Fibroblast of the aortic adventitia (primary cell): ENCODE data around the gene RNPEP. TPM values are rescaled to one million over a fixed set of nuclear protein-coding genes. Genes with fewer than 3 reads are reported as not detected.

Experiments used
- DNase-seq: peaks from one replicate; pipeline ENCODE4 v3.0.0-alpha.2; 2010; ENCODE audit warnings: low read depth
- H3K4me3 ChIP-seq: 2 replicates; pipeline ENCODE4 v1.5.1; 2011; ENCODE audit warnings: low read depth, mild to moderate bottlenecking, control low read depth, low read length, moderate library complexity
- CTCF ChIP-seq: IDR thresholded peaks from 2 replicates; pipeline ENCODE4 v1.5.1; 2011; ENCODE audit warnings: mild to moderate bottlenecking, low read length, control low read depth, inconsistent platforms; ENCODE audit not compliant: insufficient read depth
- total RNA-seq: library from RNA; depleted of rRNA; stranded (reverse); fragments of >200 nt; gene quantifications from 2 replicates; pipeline ENCODE4 v1.2.3, GENCODE V29; 2012; ENCODE audit warnings: low replicate concordance

The RNPEP gene
- total RNA-seq, 1 donor: 49.3 TPM

DNA sequence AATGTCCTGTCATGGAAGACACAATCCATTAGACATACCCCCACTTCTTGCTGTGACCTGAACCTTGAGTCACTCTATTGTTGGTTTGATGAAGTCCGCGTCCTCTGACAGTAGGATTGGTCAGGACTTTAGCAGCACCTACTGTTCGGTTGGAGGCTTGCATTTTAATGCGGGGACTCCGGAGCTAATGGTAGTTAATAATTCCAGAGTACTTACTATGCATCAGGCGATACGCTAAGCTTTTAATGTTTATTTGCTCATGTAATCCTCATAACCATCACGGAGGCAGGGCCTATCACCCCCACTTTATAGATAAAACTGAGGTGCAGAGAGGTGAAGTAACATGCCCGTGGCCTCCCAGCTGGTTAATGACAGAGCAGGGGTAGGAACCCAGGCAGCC lies 20.1 kb downstream of the RNPEP start:
- no peak for DNase-seq
- TF ChIP-seq CTCF: no peak

GRCh38 chr1:202004711-202005110 lies 22.3 kb downstream of the RNPEP start:
- H3K4me3 ChIP-seq: no peak overlapping the region
- no peak for TF ChIP-seq CTCF
- DNase-seq: no peak

More for the DNA sequence above, 20.1 kb downstream of the RNPEP start:
- no peak overlapping the region for H3K4me3 ChIP-seq

- DNase-seq: peak; percentile 36
- no peak overlapping the region for H3K4me3 ChIP-seq
- peak; percentile 32 for TF ChIP-seq CTCF
Observed at GRCh38 chr1:202005958-202006357, 23.5 kb downstream of the RNPEP start.

DNA sequence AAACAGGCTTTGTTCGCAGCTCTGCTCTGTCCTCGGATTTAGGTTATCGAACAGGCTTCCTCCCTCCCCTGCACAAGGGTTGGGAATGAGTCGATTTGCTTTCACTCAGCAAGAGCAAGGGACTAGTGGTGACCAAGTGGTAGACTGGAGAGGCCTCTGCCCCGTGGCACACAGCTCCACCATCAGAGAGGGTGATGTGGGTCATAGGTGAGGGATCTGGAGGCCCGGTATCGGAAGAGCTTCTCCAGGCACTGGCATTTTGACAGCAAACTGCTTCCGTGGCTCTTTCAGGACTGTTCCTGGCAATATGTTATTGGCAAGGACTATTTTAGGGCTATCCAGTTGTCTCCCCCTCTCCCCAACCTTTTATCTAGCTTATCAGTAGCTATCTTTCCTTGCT lies 24.9 kb downstream of the RNPEP start:
- no peak for TF ChIP-seq CTCF
- H3K4me3 ChIP-seq: no peak overlapping the region
- DNase-seq: no peak

DNA sequence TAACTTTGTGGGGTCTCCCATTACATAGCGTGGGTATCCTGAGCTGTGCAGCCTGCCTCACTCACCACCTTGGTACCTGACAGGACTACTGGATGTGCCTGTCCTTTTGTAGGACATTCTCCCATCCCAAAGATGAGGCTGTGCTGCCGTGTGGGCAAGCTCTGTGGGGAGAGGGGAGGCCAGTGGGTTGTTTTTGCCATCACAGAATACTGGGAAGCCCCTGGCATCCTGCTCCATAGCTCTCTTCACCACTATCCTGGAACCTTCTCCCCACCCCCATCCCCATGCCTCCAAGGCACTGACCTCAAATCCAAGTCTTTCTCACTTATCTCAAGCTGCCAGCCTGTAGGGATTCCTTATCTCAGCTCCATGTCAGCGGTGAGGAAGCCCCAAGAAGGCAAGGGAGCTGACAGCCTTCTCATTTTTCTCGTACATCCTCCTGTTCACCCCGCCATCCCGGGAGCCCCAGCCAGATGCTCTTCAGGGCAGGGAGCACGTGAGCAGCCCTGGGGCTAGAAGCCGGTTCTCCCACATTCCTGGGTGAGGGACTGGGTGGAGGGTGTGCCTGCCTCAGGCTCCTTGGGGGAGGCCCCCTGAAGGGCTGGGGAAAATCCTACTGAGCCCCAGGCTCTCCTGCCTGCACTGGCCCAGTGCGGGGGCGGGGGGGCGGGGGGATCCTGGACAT lies 25.5 kb downstream of the RNPEP start:
- DNase-seq: peak; percentile 33
- TF ChIP-seq CTCF: no peak
- no peak overlapping the region for H3K4me3 ChIP-seq

- peak; percentile 83 for TF ChIP-seq CTCF
- H3K4me3 ChIP-seq: no peak overlapping the region
- DNase-seq: peak; percentile 88
Observed at GRCh38 chr1:202009326-202010179, 27.1 kb downstream of the RNPEP start.
